IMR-90 (cell line): ENCODE results near the gene VSTM5.

Experiments
- BHLHE40 ChIP-seq: fragments of 150-350 bp; IDR thresholded peaks from 2 replicates; pipeline ENCODE4 v1.6.1; 2016; ENCODE audit warnings: mild to moderate bottlenecking, low read depth, low read length
- CHD1 ChIP-seq: IDR thresholded peaks from 2 replicates; pipeline ENCODE4 v1.6.1; 2012; ENCODE audit warnings: low read depth, low read length, improper control_type of control experiment
- CTCF ChIP-seq: conservative IDR thresholded peaks from 2 replicates; pipeline ENCODE4 v1.5.1; 2012; ENCODE audit warnings: mild to moderate bottlenecking, low read depth, low read length, improper control_type of control experiment
- POLR2A ChIP-seq: IDR thresholded peaks from 2 replicates; pipeline ENCODE4 v1.6.1; 2012; ENCODE audit warnings: mild to moderate bottlenecking, low read depth, low read length

- no peak for TF ChIP-seq POLR2A
- no peak for TF ChIP-seq CHD1
- TF ChIP-seq CTCF: no peak
- no peak for TF ChIP-seq BHLHE40
Observed at GRCh38 chr11:93852242-93852641, 1.8 kb upstream of the VSTM5 start.
